ENCODE data around the gene DDX54. TPM values are rescaled to one million over a fixed set of nuclear protein-coding genes. Genes with fewer than 3 reads are reported as not detected.

The DDX54 gene
- total RNA-seq, 1 experiment from 2014 or later: 80.1 TPM

DNA sequence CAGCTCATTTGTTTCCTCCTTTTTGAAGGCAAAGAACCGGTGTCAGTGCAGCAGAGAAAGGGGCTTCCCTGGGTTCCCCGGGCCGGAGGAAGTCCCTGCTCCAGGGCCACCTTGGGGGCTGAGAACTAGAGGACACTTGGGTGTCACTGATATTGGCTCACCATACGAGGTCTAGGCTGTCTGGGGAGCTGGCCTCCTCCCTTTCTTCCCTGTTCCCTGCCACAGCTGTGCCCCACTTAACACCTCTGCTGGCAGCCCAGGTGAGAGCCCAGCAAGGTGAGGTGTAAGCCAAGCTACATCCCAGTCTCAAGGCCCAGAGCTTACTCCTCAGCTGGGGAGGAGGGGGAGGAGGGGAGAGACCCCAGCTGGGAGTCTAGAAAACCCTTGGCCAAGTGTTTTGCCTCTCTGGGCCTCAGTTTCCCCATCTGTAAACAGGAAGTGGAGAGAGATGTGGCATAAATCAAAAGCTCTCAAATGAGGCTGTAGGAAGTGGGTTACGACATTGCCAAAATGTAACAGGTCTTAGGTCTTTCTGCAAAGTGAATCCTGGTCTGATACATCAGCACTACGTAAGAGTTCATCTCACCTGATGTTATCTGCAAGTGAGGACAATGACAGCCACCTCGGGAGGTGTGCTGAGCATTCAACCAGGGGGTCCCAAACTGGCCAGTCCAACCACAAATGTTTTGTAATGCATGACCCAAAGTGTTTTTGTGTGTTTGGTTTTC lies 75.2 kb downstream of the DDX54 start:
- Histone ChIP-seq H3K36me3 (ENCODE audit: low read depth) (no peaks in the 10 kb centered on the region), H3K4me1 (replicated peaks; ENCODE audit: insufficient read depth) (no peaks in the 10 kb centered on the region), H4K20me1 (ENCODE audit: insufficient read depth) (no peaks in the 10 kb centered on the region), H3K9me3 (ENCODE audit: insufficient read depth, low read depth) (no peaks in the 10 kb centered on the region), H3K4me3 (no peak overlapping the region), H3K27me3 (ENCODE audit: insufficient read depth, low read depth) (no peaks in the 10 kb centered on the region), H3K79me2 (ENCODE audit: low read depth) (no peaks in the 10 kb centered on the region), H2AFZ (no peak overlapping the region), H3K27ac (no peak overlapping the region), H3K9me2 (ENCODE audit: insufficient read depth) (no peaks in the 10 kb centered on the region), H3F3A (ENCODE audit: insufficient read depth, low read depth) (no peaks in the 10 kb centered on the region), H3K4me2 (no peak overlapping the region)
- TF ChIP-seq, protein P1, sequence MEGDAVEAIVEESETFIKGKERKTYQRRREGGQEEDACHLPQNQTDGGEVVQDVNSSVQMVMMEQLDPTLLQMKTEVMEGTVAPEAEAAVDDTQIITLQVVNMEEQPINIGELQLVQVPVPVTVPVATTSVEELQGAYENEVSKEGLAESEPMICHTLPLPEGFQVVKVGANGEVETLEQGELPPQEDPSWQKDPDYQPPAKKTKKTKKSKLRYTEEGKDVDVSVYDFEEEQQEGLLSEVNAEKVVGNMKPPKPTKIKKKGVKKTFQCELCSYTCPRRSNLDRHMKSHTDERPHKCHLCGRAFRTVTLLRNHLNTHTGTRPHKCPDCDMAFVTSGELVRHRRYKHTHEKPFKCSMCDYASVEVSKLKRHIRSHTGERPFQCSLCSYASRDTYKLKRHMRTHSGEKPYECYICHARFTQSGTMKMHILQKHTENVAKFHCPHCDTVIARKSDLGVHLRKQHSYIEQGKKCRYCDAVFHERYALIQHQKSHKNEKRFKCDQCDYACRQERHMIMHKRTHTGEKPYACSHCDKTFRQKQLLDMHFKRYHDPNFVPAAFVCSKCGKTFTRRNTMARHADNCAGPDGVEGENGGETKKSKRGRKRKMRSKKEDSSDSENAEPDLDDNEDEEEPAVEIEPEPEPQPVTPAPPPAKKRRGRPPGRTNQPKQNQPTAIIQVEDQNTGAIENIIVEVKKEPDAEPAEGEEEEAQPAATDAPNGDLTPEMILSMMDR (conservative IDR thresholded peaks at IDR 0.05): no peak
- no peak for TF ChIP-seq EZH2 (IDR thresholded peaks at IDR 0.05; ENCODE audit: low read depth)
- ChIA-PET CTCF (no interaction called here), POLR2A (ENCODE audit: unreplicated experiment) (no interaction called here)
- no peak for DNase-seq
- no TSS peak for BruUV-seq (replicated peaks)
- intact Hi-C loops (cut with micrococcal nuclease; ENCODE audit: unreplicated experiment): no loop called here

DNA sequence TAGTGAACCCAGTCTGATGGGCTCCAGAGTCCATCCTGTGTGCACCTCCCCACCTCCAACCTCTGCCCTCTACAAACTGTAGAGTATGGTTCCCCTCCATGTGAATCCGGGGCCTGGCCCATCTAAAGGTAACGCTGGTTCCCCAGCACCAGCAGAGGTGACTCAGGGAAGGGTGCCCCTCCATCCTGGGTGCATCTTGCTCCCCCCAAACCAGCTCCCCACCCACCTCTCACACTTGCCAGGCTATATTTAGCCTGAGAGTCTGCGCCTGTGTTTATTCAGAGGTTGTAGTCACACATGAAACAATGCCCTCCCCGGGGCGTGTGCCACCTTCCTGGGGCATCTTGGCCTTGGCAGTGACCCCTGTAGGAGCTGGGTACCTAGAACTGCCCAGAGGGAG lies 75.9 kb downstream of the DDX54 start:
- H3K4me3 ChIP-seq: no peak overlapping the region
- H3F3A ChIP-seq (ENCODE audit: insufficient read depth, low read depth): no peaks in the 10 kb centered on the region
- ChIA-PET POLR2A (ENCODE audit: unreplicated experiment) (no interaction called here), CTCF (interaction anchor here (0.7 kb wide), 1 partner anchor 12 kb away, joined by 10 read pairs; no protein-coding TSS in a partner anchor)
- no TSS peak for BruUV-seq (replicated peaks)
- no peaks in the 10 kb centered on the region for H3K9me2 ChIP-seq (ENCODE audit: insufficient read depth)
- no peaks in the 10 kb centered on the region for H3K4me1 ChIP-seq (replicated peaks; ENCODE audit: insufficient read depth)
- H3K27ac ChIP-seq: no peak overlapping the region
- H3K9me3 ChIP-seq (ENCODE audit: insufficient read depth, low read depth): no peaks in the 10 kb centered on the region
- no peak overlapping the region for H2AFZ ChIP-seq
- intact Hi-C loops (cut with micrococcal nuclease; ENCODE audit: unreplicated experiment): no loop called here
- H4K20me1 ChIP-seq (ENCODE audit: insufficient read depth): no peaks in the 10 kb centered on the region
- H3K36me3 ChIP-seq (ENCODE audit: low read depth): no peaks in the 10 kb centered on the region
- TF ChIP-seq, protein P1 (conservative IDR thresholded peaks at IDR 0.05): no peak
- no peak for TF ChIP-seq EZH2 (IDR thresholded peaks at IDR 0.05; ENCODE audit: low read depth)
- DNase-seq: no peak
- no peak overlapping the region for H3K4me2 ChIP-seq
- H3K79me2 ChIP-seq (ENCODE audit: low read depth): no peaks in the 10 kb centered on the region
- H3K27me3 ChIP-seq (ENCODE audit: insufficient read depth, low read depth): no peaks in the 10 kb centered on the region

DNA sequence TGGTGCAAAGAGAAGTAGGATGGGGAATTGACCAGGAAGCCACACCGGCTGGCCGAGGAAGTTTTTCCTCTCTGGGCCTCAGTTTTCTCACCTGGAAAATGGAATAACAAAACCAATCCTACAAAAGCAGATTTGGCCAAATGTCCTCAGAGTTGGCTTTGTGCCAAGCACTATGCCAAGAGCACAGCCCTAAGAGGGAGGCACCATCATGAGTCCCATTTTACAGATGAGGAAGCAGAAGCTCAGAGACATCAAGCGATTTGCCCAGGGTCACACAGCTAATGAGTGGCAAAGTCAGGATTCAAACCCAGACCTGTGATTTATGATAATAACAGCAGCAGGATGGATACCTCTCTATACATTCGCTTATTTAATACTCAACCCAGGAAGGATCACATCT lies 77.0 kb downstream of the DDX54 start:
- H3K4me3 ChIP-seq: no peak overlapping the region
- POLR2A ChIA-PET (ENCODE audit: unreplicated experiment): no interaction called here
- H3K27me3 ChIP-seq (ENCODE audit: insufficient read depth, low read depth): no peaks in the 10 kb centered on the region
- TF ChIP-seq EZH2 (IDR thresholded peaks at IDR 0.05; ENCODE audit: low read depth): no peak
- TF ChIP-seq, protein P1 (conservative IDR thresholded peaks at IDR 0.05): no peak
- CTCF ChIA-PET: no interaction called here
- H3K4me2 ChIP-seq: no peak overlapping the region
- intact Hi-C loops (cut with micrococcal nuclease; ENCODE audit: unreplicated experiment): no loop called here
- no peaks in the 10 kb centered on the region for H3K36me3 ChIP-seq (ENCODE audit: low read depth)
- DNase-seq: no peak
- H3F3A ChIP-seq (ENCODE audit: insufficient read depth, low read depth): no peaks in the 10 kb centered on the region
- no TSS peak for BruUV-seq (replicated peaks)
- no peak overlapping the region for H2AFZ ChIP-seq
- no peaks in the 10 kb centered on the region for H4K20me1 ChIP-seq (ENCODE audit: insufficient read depth)
- H3K27ac ChIP-seq: no peak overlapping the region
- H3K9me2 ChIP-seq (ENCODE audit: insufficient read depth): no peaks in the 10 kb centered on the region
- no peaks in the 10 kb centered on the region for H3K4me1 ChIP-seq (replicated peaks; ENCODE audit: insufficient read depth)
- no peaks in the 10 kb centered on the region for H3K9me3 ChIP-seq (ENCODE audit: insufficient read depth, low read depth)
- no peaks in the 10 kb centered on the region for H3K79me2 ChIP-seq (ENCODE audit: low read depth)

Small RNA genes within 50 kb of the gene (microRNA-seq; reads per million reads assigned to microRNA genes)
- gene MIR7106 (ENCODE audit: borderline number of aligned reads, borderline replicate concordance): not detected

Other genes starting within 250 kb of the DDX54 start
- gene OAS3, start 247.0 kb downstream of the DDX54 start, total RNA-seq (2021): 16.2 and 17.4 TPM in 2 replicates
- gene OAS2, start 207.0 kb downstream of the DDX54 start, total RNA-seq (2021): 0.98 and 1.3 TPM in 2 replicates
- 0.13 and 0.25 TPM in 2 replicates for gene DTX1, start 128.7 kb downstream of the DDX54 start, total RNA-seq (2021)
- gene RASAL1, start 49.7 kb downstream of the DDX54 start, total RNA-seq (2021): 14.9 and 23.6 TPM in 2 replicates
- gene CFAP73, start 35.8 kb downstream of the DDX54 start, total RNA-seq (2021): 1.3 and 1.9 TPM in 2 replicates
- gene RITA1, start 243 bp upstream of the DDX54 start, total RNA-seq (2021): 15.8 and 16.1 TPM in 2 replicates
- gene TPCN1, start 36.0 kb upstream of the DDX54 start, total RNA-seq (2021): 34.1 and 42.7 TPM in 2 replicates
- 29.0 and 39.1 TPM in 2 replicates for gene SLC8B1, start 149.6 kb upstream of the DDX54 start, total RNA-seq (2021)
- gene PLBD2, start 173.1 kb upstream of the DDX54 start, total RNA-seq (2021): 30.7 and 33.8 TPM in 2 replicates
- gene SDS, start 218.4 kb upstream of the DDX54 start, total RNA-seq (2021): not detected in 2 replicates
- gene SDSL, start 236.9 kb upstream of the DDX54 start, total RNA-seq (2021): 14.2 and 26.6 TPM in 2 replicates

Measured in PC-9 (cell line).